K562 (cell line): Measurements from ENCODE around the gene POLD1. TPM values are rescaled to one million over a fixed set of nuclear protein-coding genes. Genes with fewer than 3 reads are reported as not detected.
A peak's percentile ranks its signal among the peaks of the same experiment; 100 is the strongest.

Experiments used
- ATAC-seq: fragments of 200-7000 bp; cut with Tn5 transposase; 3 replicates; pipeline ENCODE4 v1.9.1; 2020; ENCODE audit warnings: moderate library complexity
- BruUV-seq: library from RNA; stranded (reverse); fragments of 400-500 nt; replicated peaks from 2 replicates; lab custom pipeline; 2021; lab: Mats Ljungman, UMichigan
- CTCF ChIA-PET: fragments of 300-600 bp; formaldehyde crosslinking; extraction: SDS; loops from one replicate; lab custom pipeline; 2021; ENCODE audit warnings: low intra/inter-chr PET ratio; lab: Yijun Ruan, JAX
- POLR2A ChIA-PET: fragments of 300-600, 350-650 bp; sonication (Branson Sonifier 250); formaldehyde crosslinking; extraction: SDS; loops from one replicate; lab custom pipeline; 2021; ENCODE audit warnings: antibody characterized with exemption, inconsistent platforms; lab: Yijun Ruan, JAX
- DNase-seq, 4 experiments: peaks; one replicate each; pipeline versions ENCODE4 v3.0.0 to v3.0.0-alpha.2; 2011 to 2018; ENCODE audit warnings: low spot score in 3 of 4, mixed read lengths in 3 of 4; ENCODE audit errors: extremely low read depth in 1 of 4
- FAIRE-seq: peaks from 2 replicates; lab custom pipeline; 2011; peaks lifted over from hg19 to GRCh38; lab: Jason Lieb, UNC
- H2AFZ ChIP-seq: 2 replicates; pipeline ENCODE4 v1.6.0; 2011; ENCODE audit warnings: low read depth, low read length, control low read depth, inconsistent platforms
- H3K27ac ChIP-seq: fragments of 200-600 bp; 3 replicates; pipeline ENCODE4 v1.8.0; 2011; ENCODE audit warnings: low read depth, mild to moderate bottlenecking, control low read depth, inconsistent platforms, low read length, moderate library complexity, mixed read lengths; ENCODE audit errors: extremely low read depth
- H3K27me3 ChIP-seq, 2 experiments: fragments of 300-600 bp in 1 of 2; 2 replicates in 1 of 2; 3 replicates in 1 of 2; pipeline versions ENCODE4 v1.6.0 to v1.8.0; 2011; ENCODE audit warnings: inconsistent platforms in 2 of 2, low read length in 2 of 2, mild to moderate bottlenecking in 1 of 2, mixed read lengths in 1 of 2, moderate library complexity in 1 of 2; ENCODE audit not compliant: control insufficient read depth in 2 of 2, insufficient read depth in 2 of 2
- H3K36me3 ChIP-seq: fragments of 300-600 bp; 3 replicates; pipeline ENCODE4 v1.8.0; 2011; ENCODE audit warnings: mild to moderate bottlenecking, low read length, inconsistent platforms; ENCODE audit not compliant: control insufficient read depth, insufficient read depth
- H3K4me1 ChIP-seq, 2 experiments: fragments of 200-600 bp in 1 of 2; replicated peaks in 1 of 2; 2 replicates in 1 of 2; 3 replicates in 1 of 2; pipeline versions ENCODE4 v1.5.1 to v1.8.0; 2011; ENCODE audit warnings: inconsistent platforms in 2 of 2, low read length in 2 of 2, mild to moderate bottlenecking in 1 of 2, mixed read lengths in 1 of 2, moderate library complexity in 1 of 2; ENCODE audit not compliant: control insufficient read depth in 2 of 2, insufficient read depth in 2 of 2
- H3K4me2 ChIP-seq: 2 replicates; pipeline ENCODE4 v1.6.1; 2011; ENCODE audit warnings: low read length, control low read depth, inconsistent platforms, mixed read lengths; ENCODE audit not compliant: insufficient read depth
- H3K4me3 ChIP-seq: fragments of 200-600 bp; sonication (generic), shearing (Covaris generic); 2 replicates; pipeline ENCODE4 v1.5.1; 2016; ENCODE audit warnings: control low read depth, inconsistent platforms
- H3K79me2 ChIP-seq: fragments of 200-600 bp; 3 replicates; pipeline ENCODE4 v1.8.0; 2011; ENCODE audit warnings: low read length, inconsistent platforms; ENCODE audit not compliant: control insufficient read depth, insufficient read depth
- H3K9ac ChIP-seq, 2 experiments: 2 replicates each; pipeline versions ENCODE4 v1.6.0 to v1.6.1; 2011; ENCODE audit warnings: low read depth in 2 of 2, low read length in 2 of 2, control low read depth in 1 of 2, inconsistent platforms in 1 of 2, mild to moderate bottlenecking in 1 of 2, mixed read lengths in 1 of 2; ENCODE audit not compliant: insufficient read depth in 1 of 2
- H3K9me1 ChIP-seq: one replicate; pipeline ENCODE4 v1.6.0; 2011; ENCODE audit warnings: inconsistent platforms, mild to moderate bottlenecking, low read length, moderate library complexity; ENCODE audit not compliant: control insufficient read depth, insufficient read depth
- H3K9me3 ChIP-seq: replicated peaks from 2 replicates; pipeline ENCODE4 v1.5.1; 2011; ENCODE audit warnings: low read depth, low read length, inconsistent platforms; ENCODE audit not compliant: control insufficient read depth, insufficient read depth
- H4K20me1 ChIP-seq: replicated peaks from 2 replicates; pipeline ENCODE4 v1.6.1; 2011; ENCODE audit warnings: low read length, inconsistent platforms, mixed read lengths; ENCODE audit not compliant: control insufficient read depth, insufficient read depth
- GATAD2A ChIP-seq: fragments of 450-650 bp; IDR thresholded peaks from 2 replicates; pipeline ENCODE4 v1.6.1; 2017
- NCOR1 ChIP-seq: fragments of 450-650 bp; IDR thresholded peaks from 2 replicates; pipeline ENCODE4 v1.6.1; 2016; ENCODE audit warnings: mild to moderate bottlenecking, moderate library complexity
- SRSF9 ChIP-seq: fragments of 200-400 bp; formaldehyde crosslinking; IDR thresholded peaks from 2 replicates; pipeline ENCODE4 v1.6.1; 2017; ENCODE audit warnings: low read depth, low read length, borderline replicate concordance
- THRAP3 ChIP-seq: fragments of 450-650 bp; IDR thresholded peaks from 2 replicates; pipeline ENCODE4 v1.6.1; 2016; ENCODE audit warnings: mild to moderate bottlenecking, inconsistent platforms, borderline replicate concordance
- ZKSCAN3 ChIP-seq: fragments of 250-450 bp; sonication (Bioruptor Pico); IDR thresholded peaks from 2 replicates; pipeline ENCODE4 v1.4.0; 2020
- ZNF212 ChIP-seq: fragments of 450-650 bp; formaldehyde crosslinking; IDR thresholded peaks from 2 replicates; pipeline ENCODE4 v1.4.0; 2020; ENCODE audit warnings: mild to moderate bottlenecking
- ZNF717 ChIP-seq: fragments of 250-450 bp; sonication (Bioruptor Pico); IDR thresholded peaks from 2 replicates; pipeline ENCODE4 v1.5.0; 2021
- ZNF75A ChIP-seq: fragments of 450-650 bp; formaldehyde crosslinking; IDR thresholded peaks from 2 replicates; pipeline ENCODE4 v1.4.0; 2020; ENCODE audit warnings: mild to moderate bottlenecking
- WGBS: fragments of 100-300 bp; shearing (Covaris generic); methylation state at CpG from one replicate; pipeline ENCODE4 v1.1.6; 2016; ENCODE audit warnings: low coverage, mixed read lengths; ENCODE audit not compliant: insufficient coverage; ENCODE audit errors: missing lambda C conversion rate; 5-methylcytosine and 5-hydroxymethylcytosine counted together
- in situ Hi-C: fragments of 300-500 bp; cut with MboI; formaldehyde crosslinking; loops from 4 replicates; pipeline ENCODE4 v1.15.0; 2018; ENCODE audit warnings: inconsistent platforms, mixed read lengths
- intact Hi-C: fragments of 100-400 bp; cut with micrococcal nuclease; formaldehyde crosslinking; loops from 2 replicates; pipeline ENCODE4 v1.14.2; 2022
- polyA plus RNA-seq, 8 experiments: library from polyadenylated mRNA; depleted of rRNA in 4 of 8; stranded (reverse) in 5 of 8; unstranded in 3 of 8; fragments of >200 nt; fragmentation: Nextera tagmentation in 2 of 8; fragmentation: Illumina TruSeq in 1 of 8; extraction: Ambion mirVana in 2 of 8; extraction: Trizol in 1 of 8; gene quantifications; 2 replicates each; pipeline versions ENCODE4 v1.2.1 to v1.2.3, GENCODE V29; 2011 to 2014; ENCODE audit warnings: inconsistent platforms in 1 of 8, missing spikeins in 1 of 8
- total RNA-seq, 7 experiments: library from RNA; depleted of rRNA in 6 of 7; stranded (reverse); fragments of >200 nt in 6 of 7; fragmentation: Illumina TruSeq in 2 of 7; extraction: Trizol in 2 of 7; gene quantifications; 2 replicates each; pipeline versions ENCODE4 v1.2.1 to v1.2.3, GENCODE V29; 2011 to 2021; ENCODE audit warnings: low replicate concordance in 1 of 7
- TF ChIP-seq, protein P1 (sequence below): IDR thresholded peaks from 3 replicates; pipeline ENCODE4 v1.6.1; 2011; ENCODE audit warnings: borderline replicate concordance, mild to moderate bottlenecking; ENCODE audit not compliant: insufficient read length, insufficient read depth
- TF ChIP-seq, protein P2 (sequence below): fragments of 450-650 bp; IDR thresholded peaks from 2 replicates; pipeline ENCODE4 v1.6.1; 2017; ENCODE audit warnings: antibody characterized with exemption
- TF ChIP-seq, protein P3 (sequence below): fragments of 250-450 bp; sonication (Bioruptor Pico); IDR thresholded peaks from 2 replicates; pipeline ENCODE4 v1.4.0; 2020
- TF ChIP-seq, protein P4 (sequence below), 2 experiments: IDR thresholded peaks; 2 replicates each; pipeline ENCODE4 v1.6.1; 2012; ENCODE audit warnings: improper control_type of control experiment in 2 of 2, low read depth in 2 of 2, low read length in 2 of 2, borderline replicate concordance in 1 of 2
- TF ChIP-seq, protein P5 (sequence below): sonication (generic); formaldehyde crosslinking; IDR thresholded peaks from 2 replicates; pipeline ENCODE4 v1.8.0; 2023; ENCODE audit warnings: mild to moderate bottlenecking, missing genetic modification reagents

Gene POLD1
- total and polyA plus RNA-seq, 9 of the 15 experiments (the other 6 are each of a cell fraction or from before 2014, with no cell fraction given): 1.3 to 312 (median 47.8) TPM

DNA sequence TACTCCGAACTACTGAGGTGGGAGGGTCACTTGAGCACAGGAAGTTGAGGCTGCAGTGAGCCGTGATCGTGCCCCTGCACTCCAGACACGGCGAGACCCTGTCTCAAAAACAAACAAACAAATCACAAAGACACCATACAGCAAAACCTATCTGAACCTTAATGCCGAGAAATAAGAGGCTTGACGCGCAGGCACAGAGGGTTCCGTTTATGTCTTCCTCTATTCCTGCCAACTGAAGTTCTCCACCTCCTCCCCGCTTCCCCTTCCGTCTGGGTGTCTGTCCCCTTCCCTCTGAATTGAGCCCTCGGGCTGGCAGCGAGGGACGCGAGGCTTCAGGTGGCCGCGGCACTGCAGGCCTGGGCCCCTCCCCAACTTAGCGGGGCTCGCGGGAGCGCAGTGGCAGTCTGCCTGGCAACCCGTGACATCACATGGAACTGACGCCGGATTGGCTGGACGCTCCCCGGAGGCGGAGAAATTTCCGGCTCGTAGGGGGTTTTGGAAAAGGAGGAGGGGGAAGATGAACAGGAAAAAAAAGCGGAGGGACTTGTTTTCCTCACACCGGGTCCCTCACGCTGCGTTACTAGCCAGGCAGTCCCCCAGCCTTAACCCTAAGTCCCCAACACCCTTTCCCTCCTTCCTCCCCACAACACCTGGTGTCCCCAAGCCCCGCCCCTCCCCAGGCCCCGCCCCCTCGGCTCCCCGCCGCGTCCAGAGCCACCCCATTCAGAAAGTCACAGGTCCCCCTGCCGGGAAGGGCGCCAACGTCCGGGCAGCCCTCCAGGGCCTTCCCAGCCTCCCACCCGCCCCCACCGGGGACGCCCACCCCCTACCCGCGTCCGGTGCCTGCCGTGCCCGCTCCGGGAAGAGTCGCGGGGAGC lies 47.4 kb downstream of the POLD1 start:
- peak; percentile 96 for FAIRE-seq
- CTCF ChIA-PET: interaction anchor here (0.6 kb wide), 1 partner anchor 48 kb away, joined by 3 read pairs; no protein-coding TSS in a partner anchor
- Histone ChIP-seq H3K4me2 (peak overlapping the region; percentile 85), H3K36me3 (no peaks in the 10 kb centered on the region), H3K79me2 (no peaks in the 10 kb centered on the region), H3K9me3 (no peaks in the 10 kb centered on the region), H3K4me1 (peaks cover 12 to 54% of the 10 kb centered on the region in 2 experiments; a peak in 4 of 5 replicates), H3K27ac (peak overlapping the region; percentile 41; the same call in 2 of the 3 replicates), H2AFZ (peak overlapping the region; percentile 93), H3K9me1 (no peaks in the 10 kb centered on the region), H4K20me1 (no peaks in the 10 kb centered on the region), H3K4me3 (peak overlapping the region; percentile 53), H3K27me3 (peaks cover 0 to 3% of the 10 kb centered on the region in 2 experiments; a peak in 1 of 5 replicates), H3K9ac (peak overlapping the region; percentile 68 to 88)
- DNase-seq: peak; percentile 86 to 96 (median 95)
- in situ Hi-C loops: no loop called here
- ATAC-seq: peak; percentile 97
- BruUV-seq: TSS peak; percentile 97
- intact Hi-C loops: no loop called here
- 7% methylated on average over 26 of the region's 54 CpGs for WGBS
- POLR2A ChIA-PET: interaction anchor here (0.6 to 1.1 kb wide), 3 partner anchors 13 to 124 kb away, joined by 3 read pairs; no protein-coding TSS in a partner anchor
- TF ChIP-seq ZKSCAN3 (CRISPR knock-in tag) (no peak), NCOR1 (no peak), THRAP3 (no peak), ZNF212 (CRISPR knock-in tag) (no peak), GATAD2A (no peak), ZNF717 (CRISPR knock-in tag) (no peak), SRSF9 (no peak), ZNF75A (CRISPR knock-in tag) (no peak)
- TF ChIP-seq, protein P1, sequence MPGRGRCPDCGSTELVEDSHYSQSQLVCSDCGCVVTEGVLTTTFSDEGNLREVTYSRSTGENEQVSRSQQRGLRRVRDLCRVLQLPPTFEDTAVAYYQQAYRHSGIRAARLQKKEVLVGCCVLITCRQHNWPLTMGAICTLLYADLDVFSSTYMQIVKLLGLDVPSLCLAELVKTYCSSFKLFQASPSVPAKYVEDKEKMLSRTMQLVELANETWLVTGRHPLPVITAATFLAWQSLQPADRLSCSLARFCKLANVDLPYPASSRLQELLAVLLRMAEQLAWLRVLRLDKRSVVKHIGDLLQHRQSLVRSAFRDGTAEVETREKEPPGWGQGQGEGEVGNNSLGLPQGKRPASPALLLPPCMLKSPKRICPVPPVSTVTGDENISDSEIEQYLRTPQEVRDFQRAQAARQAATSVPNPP: no peak
- TF ChIP-seq, protein P2, sequence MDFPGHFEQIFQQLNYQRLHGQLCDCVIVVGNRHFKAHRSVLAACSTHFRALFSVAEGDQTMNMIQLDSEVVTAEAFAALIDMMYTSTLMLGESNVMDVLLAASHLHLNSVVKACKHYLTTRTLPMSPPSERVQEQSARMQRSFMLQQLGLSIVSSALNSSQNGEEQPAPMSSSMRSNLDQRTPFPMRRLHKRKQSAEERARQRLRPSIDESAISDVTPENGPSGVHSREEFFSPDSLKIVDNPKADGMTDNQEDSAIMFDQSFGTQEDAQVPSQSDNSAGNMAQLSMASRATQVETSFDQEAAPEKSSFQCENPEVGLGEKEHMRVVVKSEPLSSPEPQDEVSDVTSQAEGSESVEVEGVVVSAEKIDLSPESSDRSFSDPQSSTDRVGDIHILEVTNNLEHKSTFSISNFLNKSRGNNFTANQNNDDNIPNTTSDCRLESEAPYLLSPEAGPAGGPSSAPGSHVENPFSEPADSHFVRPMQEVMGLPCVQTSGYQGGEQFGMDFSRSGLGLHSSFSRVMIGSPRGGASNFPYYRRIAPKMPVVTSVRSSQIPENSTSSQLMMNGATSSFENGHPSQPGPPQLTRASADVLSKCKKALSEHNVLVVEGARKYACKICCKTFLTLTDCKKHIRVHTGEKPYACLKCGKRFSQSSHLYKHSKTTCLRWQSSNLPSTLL: no peak
- TF ChIP-seq, protein P3, sequence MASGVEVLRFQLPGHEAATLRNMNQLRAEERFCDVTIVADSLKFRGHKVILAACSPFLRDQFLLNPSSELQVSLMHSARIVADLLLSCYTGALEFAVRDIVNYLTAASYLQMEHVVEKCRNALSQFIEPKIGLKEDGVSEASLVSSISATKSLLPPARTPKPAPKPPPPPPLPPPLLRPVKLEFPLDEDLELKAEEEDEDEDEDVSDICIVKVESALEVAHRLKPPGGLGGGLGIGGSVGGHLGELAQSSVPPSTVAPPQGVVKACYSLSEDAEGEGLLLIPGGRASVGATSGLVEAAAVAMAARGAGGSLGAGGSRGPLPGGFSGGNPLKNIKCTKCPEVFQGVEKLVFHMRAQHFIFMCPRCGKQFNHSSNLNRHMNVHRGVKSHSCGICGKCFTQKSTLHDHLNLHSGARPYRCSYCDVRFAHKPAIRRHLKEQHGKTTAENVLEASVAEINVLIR (CRISPR knock-in tag): peak; percentile 88
- TF ChIP-seq, protein P4, sequence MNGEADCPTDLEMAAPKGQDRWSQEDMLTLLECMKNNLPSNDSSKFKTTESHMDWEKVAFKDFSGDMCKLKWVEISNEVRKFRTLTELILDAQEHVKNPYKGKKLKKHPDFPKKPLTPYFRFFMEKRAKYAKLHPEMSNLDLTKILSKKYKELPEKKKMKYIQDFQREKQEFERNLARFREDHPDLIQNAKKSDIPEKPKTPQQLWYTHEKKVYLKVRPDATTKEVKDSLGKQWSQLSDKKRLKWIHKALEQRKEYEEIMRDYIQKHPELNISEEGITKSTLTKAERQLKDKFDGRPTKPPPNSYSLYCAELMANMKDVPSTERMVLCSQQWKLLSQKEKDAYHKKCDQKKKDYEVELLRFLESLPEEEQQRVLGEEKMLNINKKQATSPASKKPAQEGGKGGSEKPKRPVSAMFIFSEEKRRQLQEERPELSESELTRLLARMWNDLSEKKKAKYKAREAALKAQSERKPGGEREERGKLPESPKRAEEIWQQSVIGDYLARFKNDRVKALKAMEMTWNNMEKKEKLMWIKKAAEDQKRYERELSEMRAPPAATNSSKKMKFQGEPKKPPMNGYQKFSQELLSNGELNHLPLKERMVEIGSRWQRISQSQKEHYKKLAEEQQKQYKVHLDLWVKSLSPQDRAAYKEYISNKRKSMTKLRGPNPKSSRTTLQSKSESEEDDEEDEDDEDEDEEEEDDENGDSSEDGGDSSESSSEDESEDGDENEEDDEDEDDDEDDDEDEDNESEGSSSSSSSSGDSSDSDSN (IDR thresholded peaks at IDR 0.05; ENCODE audit: borderline replicate concordance in 1 of 2, low read depth in 2 of 2, low read length in 2 of 2): no peak
- TF ChIP-seq, protein P5, sequence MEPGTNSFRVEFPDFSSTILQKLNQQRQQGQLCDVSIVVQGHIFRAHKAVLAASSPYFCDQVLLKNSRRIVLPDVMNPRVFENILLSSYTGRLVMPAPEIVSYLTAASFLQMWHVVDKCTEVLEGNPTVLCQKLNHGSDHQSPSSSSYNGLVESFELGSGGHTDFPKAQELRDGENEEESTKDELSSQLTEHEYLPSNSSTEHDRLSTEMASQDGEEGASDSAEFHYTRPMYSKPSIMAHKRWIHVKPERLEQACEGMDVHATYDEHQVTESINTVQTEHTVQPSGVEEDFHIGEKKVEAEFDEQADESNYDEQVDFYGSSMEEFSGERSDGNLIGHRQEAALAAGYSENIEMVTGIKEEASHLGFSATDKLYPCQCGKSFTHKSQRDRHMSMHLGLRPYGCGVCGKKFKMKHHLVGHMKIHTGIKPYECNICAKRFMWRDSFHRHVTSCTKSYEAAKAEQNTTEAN (CRISPR knock-in tag): no peak
